Loucy (cell line): ENCODE measurements around the gene KNDC1.

ENCODE experiments used
- H2AFZ ChIP-seq: fragments of 200-600 bp; sonication (generic); 2 replicates; pipeline ENCODE4 v1.6.0; 2016; ENCODE audit warnings: antibody characterized with exemption, mild to moderate bottlenecking, low read length, moderate library complexity
- H3F3A ChIP-seq: fragments of 200-600 bp; 2 replicates; pipeline ENCODE4 v1.6.0; 2016; ENCODE audit warnings: antibody characterized with exemption, low read depth, mild to moderate bottlenecking
- H3K27me3 ChIP-seq: fragments of 200-600 bp; sonication (generic); 2 replicates; pipeline ENCODE4 v1.6.1; 2014; ENCODE audit warnings: low read length, mild to moderate bottlenecking; ENCODE audit not compliant: insufficient read depth, poor library complexity, severe bottlenecking
- H3K36me3 ChIP-seq: fragments of 200-600 bp; sonication (generic); 2 replicates; pipeline ENCODE4 v1.6.1; 2016; ENCODE audit warnings: low read length; ENCODE audit not compliant: insufficient read depth
- H3K4me1 ChIP-seq: fragments of 200-600 bp; sonication (generic); 2 replicates; pipeline ENCODE4 v1.5.1; 2014; ENCODE audit warnings: low read length, mild to moderate bottlenecking; ENCODE audit not compliant: insufficient read depth, poor library complexity, severe bottlenecking
- H3K4me2 ChIP-seq: fragments of 200-600 bp; sonication (generic); 2 replicates; pipeline ENCODE4 v1.6.0; 2014; ENCODE audit warnings: antibody characterized with exemption, low read length, low read depth, mild to moderate bottlenecking; ENCODE audit not compliant: poor library complexity, severe bottlenecking
- H3K4me3 ChIP-seq: fragments of 200-600 bp; sonication (generic); 2 replicates; pipeline ENCODE4 v1.5.1; 2014; ENCODE audit warnings: low read length, mild to moderate bottlenecking, mixed read lengths; ENCODE audit not compliant: poor library complexity, severe bottlenecking
- H3K79me2 ChIP-seq: fragments of 200-600 bp; sonication (generic); 2 replicates; pipeline ENCODE4 v1.6.1; 2014; ENCODE audit warnings: low read length; ENCODE audit not compliant: insufficient read depth
- H3K9ac ChIP-seq: fragments of 200-600 bp; sonication (generic); 2 replicates; pipeline ENCODE4 v1.6.0; 2014; ENCODE audit warnings: mild to moderate bottlenecking, low read depth, low read length, moderate library complexity; ENCODE audit not compliant: poor library complexity, severe bottlenecking
- H3K9me2 ChIP-seq: fragments of 200-600 bp; sonication (generic); replicated peaks from 2 replicates; pipeline ENCODE4 v1.6.1; 2016; ENCODE audit warnings: low read depth, low read length, mixed read lengths
- H3K9me3 ChIP-seq: fragments of 200-600 bp; sonication (generic); 2 replicates; pipeline ENCODE4 v1.6.1; 2014; ENCODE audit warnings: mild to moderate bottlenecking, antibody characterized with exemption, low read length, low read depth; ENCODE audit not compliant: insufficient read depth
- H4K20me1 ChIP-seq: fragments of 200-600 bp; sonication (generic); 2 replicates; pipeline ENCODE4 v1.6.0; 2014; ENCODE audit warnings: antibody characterized with exemption, low read length, mild to moderate bottlenecking; ENCODE audit not compliant: insufficient read depth, poor library complexity, severe bottlenecking
- CTCF ChIP-seq: fragments of 200-600 bp; sonication (generic); conservative IDR thresholded peaks from 2 replicates; pipeline ENCODE4 v1.5.1; 2014; ENCODE audit warnings: mild to moderate bottlenecking, antibody characterized with exemption, low read length
- EZH2phosphoT487 ChIP-seq: fragments of 200-600 bp; IDR thresholded peaks from 2 replicates; pipeline ENCODE4 v1.6.1; 2018; ENCODE audit warnings: antibody characterized with exemption, mild to moderate bottlenecking, moderate library complexity, borderline replicate concordance

KNDC1 gene

GRCh38 chr10:133195096-133195495 is 35.1 kb downstream of the KNDC1 start:
- no peaks in the 10 kb centered on the region for H3K4me1 ChIP-seq
- no peaks in the 10 kb centered on the region for H3K36me3 ChIP-seq
- H3K4me3 ChIP-seq: no peak overlapping the region
- H3K27me3 ChIP-seq: no peaks in the 10 kb centered on the region
- no peaks in the 10 kb centered on the region for H4K20me1 ChIP-seq
- TF ChIP-seq EZH2phosphoT487 (no peak), CTCF (no peak)
- no peak overlapping the region for H2AFZ ChIP-seq
- no peak overlapping the region for H3K9ac ChIP-seq
- H3F3A ChIP-seq: no peaks in the 10 kb centered on the region
- no peak overlapping the region for H3K4me2 ChIP-seq
- H3K9me2 ChIP-seq: no peaks in the 10 kb centered on the region
- H3K79me2 ChIP-seq: no peaks in the 10 kb centered on the region
- peaks cover 10% of the 10 kb centered on the region; the same call in 1 of the 2 replicates for H3K9me3 ChIP-seq

- H3K79me2 ChIP-seq: no peaks in the 10 kb centered on the region
- no peaks in the 10 kb centered on the region for H3K36me3 ChIP-seq
- H3K4me1 ChIP-seq: no peaks in the 10 kb centered on the region
- TF ChIP-seq CTCF: no peak
- H3K4me2 ChIP-seq: no peak overlapping the region
- H3F3A ChIP-seq: no peaks in the 10 kb centered on the region
- H3K27me3 ChIP-seq: no peaks in the 10 kb centered on the region
- H3K9me3 ChIP-seq: peaks cover 10% of the 10 kb centered on the region; the same call in 1 of the 2 replicates
- no peak overlapping the region for H3K4me3 ChIP-seq
- H2AFZ ChIP-seq: no peak overlapping the region
- no peak overlapping the region for H3K9ac ChIP-seq
- H4K20me1 ChIP-seq: no peaks in the 10 kb centered on the region
- H3K9me2 ChIP-seq: no peaks in the 10 kb centered on the region
Observed at GRCh38 chr10:133195611-133196010, 35.6 kb downstream of the KNDC1 start.

GRCh38 chr10:133196221-133196915 is 36.3 kb downstream of the KNDC1 start:
- H3K27me3 ChIP-seq: no peaks in the 10 kb centered on the region
- no peaks in the 10 kb centered on the region for H3K36me3 ChIP-seq
- no peaks in the 10 kb centered on the region for H3K4me1 ChIP-seq
- H3K4me3 ChIP-seq: no peak overlapping the region
- no peak overlapping the region for H3K9ac ChIP-seq
- no peak overlapping the region for H2AFZ ChIP-seq
- H3F3A ChIP-seq: no peaks in the 10 kb centered on the region
- TF ChIP-seq EZH2phosphoT487 (no peak), CTCF (no peak)
- H3K79me2 ChIP-seq: no peaks in the 10 kb centered on the region
- H3K4me2 ChIP-seq: no peak overlapping the region
- no peaks in the 10 kb centered on the region for H4K20me1 ChIP-seq
- peaks cover 10% of the 10 kb centered on the region; the same call in 1 of the 2 replicates for H3K9me3 ChIP-seq
- no peaks in the 10 kb centered on the region for H3K9me2 ChIP-seq
